Activated CD4-positive, CD25-positive, alpha-beta regulatory T cell treated with anti-CD3 and anti-CD28 coated beads, Interleukin-2, amount 50 U/mL, for 24 hours (primary cell): Measurements from ENCODE around the gene ZNF37A.
"Not testable (repeated sequence)": the region's sequence is repeated elsewhere in the genome, so short reads cannot be mapped to it uniquely, and the experiment has no call there.

Experiments
- ATAC-seq, 2 donors: fragments of 150-1000 bp; cut with Tn5 transposase; one replicate each; pipeline ENCODE4 v1.10.0; 2021; ENCODE audit warnings: mild to moderate bottlenecking in 1 of 2, moderate library complexity in 1 of 2

ZNF37A gene

DNA sequence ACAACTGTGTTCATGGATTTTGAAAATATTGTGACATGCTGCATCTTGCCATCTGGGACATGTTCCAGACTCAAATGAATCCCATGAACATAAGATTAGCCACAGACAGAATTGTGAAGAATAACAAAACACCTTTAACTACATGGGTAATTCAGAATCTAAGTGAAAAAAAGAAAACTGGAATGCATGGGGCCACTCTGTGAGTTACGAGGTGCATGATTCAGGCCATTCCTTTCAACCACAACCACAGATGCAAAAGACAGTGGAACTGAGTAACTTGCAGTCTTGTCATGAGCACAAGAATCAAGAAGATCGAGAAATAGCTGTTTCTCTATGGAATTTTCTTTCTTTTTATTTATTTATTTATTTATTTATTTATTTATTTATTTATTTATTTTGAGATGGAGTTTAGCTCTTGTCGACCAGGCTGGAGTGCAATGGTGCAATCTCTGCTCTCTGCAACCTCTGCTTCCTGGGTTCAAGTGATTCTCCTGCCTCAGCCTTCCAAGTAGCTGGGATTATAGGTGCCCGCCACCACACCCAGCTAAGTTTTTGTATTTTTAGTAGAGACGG, 56.8 kb downstream of the ZNF37A start:
- ATAC-seq, result not testable (repeated sequence)

DNA sequence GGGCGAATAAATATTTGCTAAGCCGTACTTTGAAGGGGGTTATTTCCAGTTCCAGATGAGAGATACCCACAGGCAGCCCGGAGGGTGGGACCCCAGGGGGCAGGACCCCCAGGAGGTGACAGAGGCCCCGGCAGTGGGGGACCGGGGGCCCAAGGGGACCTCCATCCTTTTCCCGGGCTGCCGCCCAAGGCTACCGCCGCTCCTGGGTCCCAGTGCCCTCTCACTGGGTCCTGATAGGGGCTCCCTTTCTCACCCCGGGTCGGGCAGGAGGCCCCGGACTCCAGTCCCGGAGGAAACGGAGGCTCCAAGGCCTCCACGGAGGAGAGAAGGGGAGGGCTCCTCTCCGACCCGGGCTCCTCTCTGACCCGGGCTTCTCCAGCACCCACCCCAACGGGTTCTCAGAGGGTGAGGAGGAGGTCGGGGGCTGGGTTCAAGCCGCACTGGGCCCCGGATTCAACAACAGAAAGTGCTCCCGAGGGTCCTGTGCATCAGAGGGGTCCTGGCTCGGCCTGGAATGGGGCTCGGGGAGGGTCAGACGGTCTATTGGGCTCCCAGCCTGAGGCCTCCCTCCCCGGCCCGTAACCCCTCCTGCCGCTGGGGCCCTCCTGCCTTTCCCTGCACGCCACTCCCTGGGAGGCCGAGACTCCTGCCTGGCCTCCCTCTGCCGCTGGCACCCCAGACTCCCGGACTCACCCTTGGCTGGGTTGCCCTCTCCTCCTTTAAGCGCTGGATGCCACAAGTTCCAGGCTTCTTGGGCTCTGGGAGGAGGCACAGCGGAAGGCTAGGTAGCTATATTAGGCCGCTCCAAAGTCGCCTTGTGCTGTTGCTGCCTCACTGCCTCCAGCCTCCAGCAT, 62.5 kb downstream of the ZNF37A start:
- no peak for ATAC-seq

DNA sequence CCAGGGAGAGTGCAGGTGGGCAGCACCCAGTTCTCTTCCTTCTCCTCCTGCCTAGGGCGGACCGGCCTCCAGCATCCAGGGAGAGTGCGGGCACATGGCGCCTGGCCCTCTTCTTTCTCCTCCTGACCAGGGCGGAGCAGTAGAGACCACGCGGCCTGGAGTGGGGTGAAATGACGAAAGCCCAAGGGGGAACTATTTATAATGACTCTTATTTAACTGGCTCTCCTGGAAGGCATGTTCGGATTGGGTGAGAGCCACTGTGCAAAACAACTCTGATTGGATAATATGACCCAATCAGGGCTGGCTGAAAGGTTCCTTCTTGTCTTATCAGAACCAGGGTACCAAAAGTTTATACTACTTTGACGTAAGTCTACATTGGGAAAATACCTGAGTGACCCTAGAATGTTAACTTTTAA, 63.1 kb downstream of the ZNF37A start:
- no peak for ATAC-seq

DNA sequence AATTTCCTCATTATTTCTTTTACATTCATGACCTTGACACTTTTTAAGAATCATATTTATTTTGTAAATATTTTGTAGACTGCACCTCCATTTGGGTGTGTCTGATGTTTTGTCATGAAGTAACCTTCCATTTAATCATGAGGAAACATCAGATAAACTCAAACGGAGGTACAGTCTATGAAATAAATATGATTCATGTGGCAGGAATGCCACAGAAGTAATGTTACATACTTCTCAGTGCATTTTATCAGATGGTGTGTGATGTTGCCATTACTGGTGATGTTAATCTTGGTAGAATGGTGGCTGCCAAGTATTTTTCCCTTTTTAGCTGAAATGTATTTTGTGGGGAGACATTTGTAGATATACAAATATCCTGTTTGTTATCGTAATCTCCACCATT, 64.9 kb downstream of the ZNF37A start:
- ATAC-seq, result no peak

DNA sequence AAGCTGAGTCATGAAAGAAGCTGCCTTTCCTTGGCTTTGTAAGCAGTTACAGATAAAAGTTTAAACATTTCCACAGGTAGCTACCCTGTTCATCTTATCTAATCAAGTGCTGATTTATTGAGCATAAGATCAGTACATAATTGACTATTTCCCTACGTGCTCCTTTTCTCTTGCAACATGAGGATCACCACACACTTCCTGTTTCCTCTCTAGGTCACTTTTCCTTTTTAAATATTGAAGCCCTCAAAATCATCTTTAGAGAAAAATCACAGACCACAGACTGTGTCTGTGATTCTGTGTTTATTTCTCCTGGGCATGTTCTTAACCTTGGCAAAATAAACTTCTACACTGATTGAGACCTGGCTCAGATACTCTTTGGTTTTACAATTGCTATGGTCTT, 69.5 kb downstream of the ZNF37A start:
- ATAC-seq, result no peak

DNA sequence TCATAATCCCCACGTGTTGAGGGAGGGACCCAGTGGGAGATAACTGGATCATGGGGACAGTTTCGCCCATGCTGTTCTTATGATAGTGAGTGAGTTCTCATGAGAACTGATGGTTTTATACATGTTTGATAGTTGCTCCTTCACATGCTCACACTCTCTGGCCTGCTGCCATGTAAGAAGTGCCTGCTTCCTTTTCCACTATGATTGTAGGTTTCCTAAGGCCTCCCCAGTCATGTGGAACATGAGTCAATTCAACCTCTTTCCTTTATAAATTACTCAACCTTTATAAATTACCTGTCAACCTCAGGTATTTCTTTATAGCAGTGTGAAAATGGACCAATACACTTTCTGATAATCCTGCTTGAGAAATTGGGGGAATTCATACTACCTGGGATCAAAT, 80.2 kb downstream of the ZNF37A start:
- no peak for ATAC-seq

DNA sequence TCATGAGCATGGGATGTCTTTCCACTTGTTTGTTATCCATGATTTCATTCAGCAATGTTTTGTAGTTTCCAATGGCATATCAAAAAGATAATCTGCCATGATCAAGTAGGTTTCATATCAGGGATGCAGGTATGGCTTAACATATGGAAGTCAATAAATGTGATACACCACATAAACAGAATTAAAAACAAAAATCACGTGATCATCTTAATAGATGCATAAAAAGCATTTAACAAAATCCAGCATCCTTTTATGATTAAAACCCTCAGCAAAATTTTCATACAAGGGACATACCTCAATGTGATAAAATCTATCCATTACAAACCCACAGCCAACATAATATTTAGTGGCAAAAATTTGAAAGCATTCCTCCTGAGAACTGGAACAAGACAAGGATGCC, 90.3 kb downstream of the ZNF37A start:
- no peak for ATAC-seq
